Measurements from ENCODE around the gene INPP5A.

- TF ChIP-seq CTCF (IDR thresholded peaks at IDR 0.05; ENCODE audit: poor library complexity) (no peak), EZH2 (IDR thresholded peaks at IDR 0.05; ENCODE audit: borderline replicate concordance) (no peak), EZH2phosphoT487 (IDR thresholded peaks at IDR 0.05; ENCODE audit: low read depth, severe bottlenecking, unreplicated experiment) (no peak)
These were observed 189.4 kb downstream of the INPP5A start for GRCh38 chr10:132726951-132727350.
